Hematopoietic multipotent progenitor cell treated with erythropoietin and hydrocortisone succinate and interleukin-3 and kit ligand, for 6 days (in vitro differentiated cells): Measurements from ENCODE around the gene GDPGP1.
"Not testable (repeated sequence)": the region's sequence is repeated elsewhere in the genome, so short reads cannot be mapped to it uniquely, and the experiment has no call there.

ENCODE experiments used
- DNase-seq: peaks from one replicate; pipeline ENCODE4 v3.0.0-alpha.2; 2015

GDPGP1 gene, protein sequence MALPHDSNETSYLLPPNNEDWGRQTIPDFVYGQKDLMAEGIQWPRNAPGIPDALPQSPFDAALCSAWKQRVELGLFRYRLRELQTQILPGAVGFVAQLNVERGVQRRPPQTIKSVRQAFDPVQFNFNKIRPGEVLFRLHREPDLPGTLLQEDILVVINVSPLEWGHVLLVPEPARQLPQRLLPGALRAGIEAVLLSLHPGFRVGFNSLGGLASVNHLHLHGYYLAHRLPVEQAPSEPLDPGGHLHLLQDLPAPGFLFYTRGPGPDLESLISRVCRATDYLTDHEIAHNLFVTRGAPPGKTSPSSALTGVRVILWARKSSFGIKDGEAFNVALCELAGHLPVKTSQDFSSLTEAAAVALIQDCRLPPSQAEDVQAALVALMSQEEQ

DNA sequence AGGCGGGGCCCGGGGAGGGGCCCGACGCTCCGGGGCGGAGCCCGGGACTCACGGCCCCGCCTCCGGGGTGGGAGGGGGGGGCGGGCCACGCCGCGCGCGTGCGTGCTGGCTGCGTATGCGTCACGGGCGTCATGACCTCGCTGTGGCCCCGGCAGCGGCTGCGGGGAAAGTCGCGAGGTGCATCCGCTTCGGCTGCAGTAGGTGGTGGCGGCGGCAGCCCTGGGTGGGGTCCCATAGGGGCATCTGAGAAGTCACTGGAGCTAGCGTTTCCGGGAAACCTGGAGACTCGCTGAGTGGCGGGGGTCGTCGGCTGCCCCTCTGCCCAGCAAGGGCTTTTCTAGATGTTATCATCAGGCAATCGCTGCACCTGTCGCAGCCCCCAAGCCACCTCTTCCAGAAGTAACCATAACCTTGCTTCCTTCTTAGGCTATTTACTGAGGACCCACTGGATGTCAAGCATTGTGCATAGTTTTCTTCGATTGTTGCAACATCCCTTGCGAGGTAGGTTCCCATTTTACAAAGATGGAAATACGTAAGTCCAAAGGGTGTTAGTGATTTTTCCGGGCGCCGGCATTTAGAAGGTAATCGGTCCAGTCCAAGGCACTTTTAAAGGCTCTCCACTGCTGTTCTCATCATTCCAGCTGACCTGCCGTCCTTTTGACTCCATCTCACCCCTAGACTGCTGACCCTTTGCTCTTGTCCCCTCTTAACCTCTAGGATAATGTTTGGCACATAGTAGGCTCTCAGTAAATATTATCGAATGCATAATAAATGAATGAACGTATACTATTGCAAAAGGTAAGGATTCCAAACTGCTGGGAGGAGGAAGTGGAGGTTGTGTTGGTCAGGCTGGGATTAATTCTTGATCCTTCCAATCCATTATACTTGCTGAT, at the start of gene GDPGP1:
Gene GDPGP1, plus strand, starts transcription at position 114 of the 893 bp plus-strand sequence. CDS start 6,700 bp downstream, outside the sequence.
- peak; percentile 25 for DNase-seq

DNA sequence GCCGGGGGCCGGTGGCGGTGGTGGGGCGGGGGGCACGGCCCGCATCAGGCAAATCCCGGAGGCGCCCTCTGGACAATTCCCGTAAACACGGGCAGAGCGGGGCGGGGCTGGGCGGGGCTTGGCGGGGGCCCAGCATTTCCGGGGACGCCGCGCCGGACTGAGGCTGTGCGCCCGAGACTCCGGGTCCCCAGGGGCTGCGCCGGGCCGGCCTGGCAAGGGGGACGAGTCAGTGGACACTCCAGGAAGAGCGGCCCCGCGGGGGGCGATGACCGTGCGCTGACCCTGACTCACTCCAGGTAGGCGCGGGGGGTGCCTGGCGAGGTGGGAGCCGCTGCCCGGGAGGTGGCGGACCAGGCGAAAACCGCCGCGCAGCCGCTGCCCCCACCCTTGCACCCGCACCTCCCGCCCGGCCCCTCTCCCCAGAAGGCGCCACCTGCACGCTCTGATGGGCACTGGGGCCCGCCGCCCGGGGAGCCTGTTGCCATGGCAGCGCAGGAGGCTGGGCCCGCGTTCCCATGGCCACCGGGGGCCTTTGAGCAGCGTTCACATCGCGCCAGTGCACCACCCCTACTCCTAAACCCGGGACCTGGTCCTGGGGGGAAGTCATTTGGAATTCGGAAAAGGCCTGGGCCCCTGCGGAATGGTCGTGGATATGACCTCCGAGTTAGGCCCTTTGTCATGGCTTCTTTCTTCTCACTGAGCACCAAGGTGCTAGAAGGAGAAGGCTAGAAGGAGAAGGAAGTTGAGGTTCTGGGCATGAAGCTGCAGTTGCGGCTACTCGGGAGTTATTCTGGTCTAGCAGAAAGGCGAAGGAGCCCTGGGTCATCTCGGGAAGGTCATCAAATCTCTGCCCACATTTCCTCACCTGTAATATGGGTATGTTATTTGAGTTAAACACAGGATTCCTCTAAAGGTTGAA, 49.0 kb upstream of the GDPGP1 start:
- peak; percentile 71 for DNase-seq

DNA sequence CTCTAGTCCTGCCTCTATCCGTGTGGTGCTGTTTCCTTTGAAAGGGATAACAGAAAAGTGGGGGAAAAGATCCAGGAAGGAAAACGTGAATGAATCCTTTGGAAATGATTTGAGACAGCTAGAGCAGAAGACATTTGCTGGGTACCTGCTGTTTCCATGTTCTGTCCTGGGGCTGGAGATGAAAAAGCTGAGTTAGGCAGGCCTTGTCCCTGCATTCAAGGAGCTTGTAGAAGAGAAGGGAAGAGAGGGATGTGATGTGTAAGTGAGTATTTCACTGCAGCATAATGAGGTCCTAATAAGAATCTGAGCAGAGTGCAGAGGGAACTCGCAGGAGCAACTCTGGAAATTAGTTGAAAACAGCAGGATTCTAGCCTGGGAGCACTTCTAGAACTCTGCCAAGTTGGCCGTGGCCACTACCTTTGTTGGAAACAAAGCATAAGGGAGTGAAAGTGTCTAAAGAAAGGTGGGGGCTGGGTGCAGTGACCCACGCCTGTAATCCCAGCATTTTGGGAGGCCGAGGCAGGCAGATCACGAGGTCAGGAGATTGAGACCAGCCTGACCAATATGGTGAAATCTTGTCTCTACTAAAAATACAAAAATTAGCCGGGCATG, 46.6 kb upstream of the GDPGP1 start:
- no peak for DNase-seq

DNA sequence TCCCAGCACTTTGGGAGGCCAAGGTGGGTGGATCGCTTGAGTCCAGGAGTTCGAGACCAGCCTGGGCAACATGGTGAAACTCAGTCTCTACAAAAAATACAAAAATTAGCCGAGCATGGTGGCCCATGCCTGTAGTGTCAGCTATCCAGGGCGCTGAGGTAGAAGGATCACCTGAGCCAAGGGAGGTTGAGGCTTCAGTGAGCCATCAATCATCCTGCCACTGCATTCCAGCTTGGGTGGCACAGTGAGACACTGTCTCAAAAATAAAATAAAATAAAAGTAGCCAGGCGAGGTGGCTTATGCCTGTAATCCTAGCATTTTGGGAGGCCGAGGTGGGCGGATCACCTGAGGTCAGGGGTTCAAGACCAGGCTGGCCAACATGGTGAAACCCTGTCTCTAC, 45.9 kb upstream of the GDPGP1 start:
- not testable (repeated sequence) for DNase-seq

DNA sequence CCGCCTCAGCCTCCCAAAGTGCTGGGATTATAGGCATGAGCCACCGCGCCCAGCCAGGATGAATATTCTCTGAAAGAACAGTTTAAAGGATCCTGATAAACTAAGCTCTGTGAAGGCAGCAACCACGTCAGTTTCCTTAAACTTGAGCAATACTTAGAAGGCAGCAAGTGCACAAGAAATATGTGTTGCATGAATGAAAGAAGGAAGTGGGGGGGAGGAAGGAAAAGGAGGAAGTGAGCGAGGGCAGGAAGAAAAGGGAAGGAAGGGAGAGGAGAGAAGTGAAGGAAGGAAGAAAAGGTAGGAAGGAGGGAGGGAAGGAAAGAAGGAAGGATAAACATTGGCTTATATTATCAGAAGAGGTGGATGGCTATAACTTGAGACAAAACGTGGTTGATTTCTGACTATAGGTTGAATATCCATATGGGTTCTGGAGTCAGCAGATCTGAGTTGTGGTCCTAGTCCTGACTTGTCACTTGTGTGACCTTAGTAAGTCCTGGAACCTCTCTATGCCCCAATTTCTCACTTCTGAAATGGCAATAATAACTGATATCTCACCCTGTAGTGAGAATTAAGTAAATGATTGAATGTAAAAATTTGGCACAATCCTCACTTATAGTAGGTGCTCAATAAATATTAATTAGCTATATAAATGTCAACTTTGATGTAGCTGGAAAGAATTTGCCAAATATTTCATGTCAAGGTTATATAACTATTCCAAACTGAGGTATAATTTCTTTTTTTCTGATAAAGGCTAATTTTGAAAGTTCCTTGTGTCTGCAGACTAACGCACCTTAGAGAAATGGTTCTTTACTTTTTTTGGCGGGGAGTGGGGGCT, 44.9 kb upstream of the GDPGP1 start:
- peak; percentile 52 for DNase-seq

DNA sequence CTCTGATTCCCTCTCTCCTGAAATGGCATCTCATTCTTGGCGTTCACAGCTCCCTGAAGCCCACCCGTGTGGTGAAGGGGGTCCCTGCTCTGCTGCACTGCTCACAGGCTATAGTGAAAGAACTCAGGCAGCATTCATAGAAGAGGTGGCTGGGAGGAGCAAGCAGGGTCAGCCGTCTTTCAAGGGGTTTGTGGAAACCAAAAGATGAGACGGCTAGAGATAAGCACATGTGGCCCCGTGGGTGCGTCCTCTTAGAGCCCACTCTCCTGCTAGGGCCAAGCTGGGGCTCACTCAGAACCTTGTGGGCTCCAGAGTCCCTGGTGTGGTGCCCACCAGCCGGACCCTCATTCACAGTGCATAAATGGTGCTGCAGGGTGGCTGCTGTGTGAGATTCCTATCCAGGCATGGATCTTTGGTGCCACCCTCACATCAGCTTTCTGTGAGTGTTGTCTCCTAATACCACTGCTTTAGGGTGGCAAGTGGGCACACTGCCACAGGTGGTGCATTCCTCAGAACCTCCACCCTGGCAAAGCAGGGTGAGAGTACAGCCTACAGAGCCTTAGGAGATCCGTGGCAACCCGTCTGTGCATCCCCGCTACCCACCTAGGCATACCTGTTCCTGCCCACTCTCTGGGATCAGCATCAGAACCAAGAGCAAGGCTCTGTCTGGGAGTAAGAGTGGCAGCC, 44.1 kb upstream of the GDPGP1 start:
- peak; percentile 88 for DNase-seq

DNA sequence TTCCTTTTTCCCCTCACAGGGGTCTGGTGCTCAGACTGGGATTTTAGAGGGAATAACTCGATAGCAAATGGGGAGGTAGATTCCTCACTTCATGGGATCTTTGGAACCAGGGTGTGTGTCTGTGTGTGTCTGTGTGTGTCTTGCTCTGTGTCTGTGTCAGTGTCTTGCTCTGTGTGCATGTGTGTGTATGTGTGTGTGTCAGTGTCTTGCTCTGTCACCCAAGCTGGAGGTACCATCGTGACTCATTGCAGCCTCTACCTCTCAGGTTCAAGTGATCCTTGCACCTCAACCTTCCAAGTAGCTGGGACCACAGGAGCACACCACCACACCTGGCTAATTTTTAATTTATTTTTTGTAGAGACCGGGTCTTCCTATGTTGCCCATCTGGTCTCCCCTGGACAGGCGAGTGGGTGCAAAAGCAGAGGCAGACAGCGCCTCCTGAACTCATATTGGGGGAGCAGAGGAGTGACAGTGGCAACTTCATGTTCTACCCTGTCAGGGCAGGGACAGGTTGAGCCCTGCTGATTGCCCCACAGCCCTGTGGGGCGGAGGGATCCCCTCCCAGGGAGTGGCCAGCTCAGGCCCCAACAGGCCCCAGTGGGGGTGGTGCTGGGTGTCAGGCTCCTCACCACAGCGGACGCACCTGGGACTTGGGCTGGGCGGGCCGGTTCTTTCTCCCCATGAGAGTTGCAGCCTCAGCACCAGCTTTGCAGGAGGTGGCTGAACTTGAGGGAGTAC, 43.2 kb upstream of the GDPGP1 start:
- DNase-seq = peak; percentile 80

DNA sequence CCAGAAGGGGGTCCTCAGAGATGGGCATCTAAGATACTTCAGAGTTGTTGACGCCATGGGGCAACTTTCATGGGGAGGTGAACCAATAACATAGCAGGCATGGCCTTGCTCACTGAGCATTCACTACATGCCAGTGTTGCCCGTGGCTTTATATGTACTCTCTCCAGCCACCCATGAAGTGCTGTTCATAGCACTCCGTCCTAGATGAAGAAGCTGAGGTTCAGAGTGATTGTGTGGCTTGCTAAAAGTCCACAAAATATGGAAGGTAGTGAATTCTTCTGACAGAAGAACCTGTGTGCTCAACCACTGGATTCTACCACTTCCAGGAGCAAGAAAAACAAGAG, 42.7 kb upstream of the GDPGP1 start:
- DNase-seq = no peak

DNA sequence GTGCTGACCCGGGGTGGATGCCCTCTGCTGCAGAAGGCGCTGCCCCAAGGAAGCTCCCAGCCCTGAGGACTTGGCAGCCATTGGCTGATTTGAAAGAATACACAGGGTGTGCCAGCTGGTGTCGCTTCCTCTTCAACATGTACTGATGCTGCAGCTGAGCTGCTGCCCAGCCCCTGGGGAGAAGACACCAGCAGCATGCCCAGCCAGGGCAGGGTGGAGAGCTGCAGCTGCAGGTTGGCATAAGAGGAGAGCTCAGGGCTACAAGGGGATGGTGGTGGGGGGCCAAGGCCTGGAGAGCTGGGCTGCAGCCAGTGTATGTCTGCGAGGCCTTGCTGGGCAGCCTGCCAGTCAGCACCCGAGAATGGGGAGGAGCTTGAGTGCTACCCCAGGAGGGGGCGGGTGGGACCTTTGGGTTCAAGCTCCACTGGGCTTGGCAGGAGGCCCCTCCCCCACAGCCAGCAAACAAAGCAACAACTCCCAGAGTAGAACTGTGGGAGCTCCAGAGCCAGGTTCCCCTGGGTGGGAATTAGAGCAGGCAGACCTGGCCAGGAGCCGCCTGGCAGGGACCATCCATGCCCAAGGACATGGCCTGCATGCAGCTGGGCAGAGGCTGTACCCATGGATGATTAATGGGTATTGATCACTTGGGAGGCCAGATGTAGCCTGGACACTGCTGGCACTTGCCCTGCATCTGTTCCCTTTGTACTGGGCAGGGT, 42.1 kb upstream of the GDPGP1 start:
- DNase-seq = peak; percentile 92

DNA sequence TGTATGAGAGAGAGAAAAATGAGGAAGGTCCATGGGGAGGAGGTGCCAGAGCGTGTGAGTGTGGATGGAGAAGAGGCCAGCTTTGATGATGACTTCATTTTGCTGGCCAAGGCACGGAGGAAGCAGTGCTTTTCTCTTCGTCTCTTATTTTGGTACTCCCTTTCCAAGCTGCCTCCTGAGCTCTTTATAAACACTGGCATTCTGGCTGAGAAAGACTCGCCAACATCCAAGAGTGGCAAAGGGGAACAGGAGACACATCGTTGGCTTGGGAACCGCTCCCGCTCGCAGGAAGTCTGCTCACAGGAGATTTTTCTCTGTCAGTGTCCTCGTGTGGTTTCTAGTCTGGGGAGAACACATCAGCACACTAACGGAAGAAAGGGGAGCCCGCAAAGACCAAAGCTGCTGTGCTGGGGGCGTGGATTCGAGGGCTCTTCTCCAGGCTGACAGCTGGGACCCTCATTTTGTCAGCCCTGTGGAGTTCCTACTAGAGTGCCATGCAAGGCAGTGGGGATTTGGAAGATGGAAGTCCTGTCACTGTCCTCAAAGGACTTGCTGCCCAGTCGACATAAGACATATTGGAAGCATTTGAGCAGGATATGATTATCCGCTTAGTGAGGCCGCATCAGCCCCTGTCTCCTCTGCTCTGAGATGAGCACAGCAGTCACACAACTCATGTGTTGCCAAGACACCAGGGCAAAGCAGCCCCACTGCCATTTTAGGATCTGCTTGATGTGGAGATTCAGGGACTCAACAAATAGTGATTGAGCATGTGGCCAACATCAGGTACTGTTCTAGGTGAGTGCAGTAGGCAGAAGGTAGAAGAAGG, 40.8 kb upstream of the GDPGP1 start:
- no peak for DNase-seq

DNA sequence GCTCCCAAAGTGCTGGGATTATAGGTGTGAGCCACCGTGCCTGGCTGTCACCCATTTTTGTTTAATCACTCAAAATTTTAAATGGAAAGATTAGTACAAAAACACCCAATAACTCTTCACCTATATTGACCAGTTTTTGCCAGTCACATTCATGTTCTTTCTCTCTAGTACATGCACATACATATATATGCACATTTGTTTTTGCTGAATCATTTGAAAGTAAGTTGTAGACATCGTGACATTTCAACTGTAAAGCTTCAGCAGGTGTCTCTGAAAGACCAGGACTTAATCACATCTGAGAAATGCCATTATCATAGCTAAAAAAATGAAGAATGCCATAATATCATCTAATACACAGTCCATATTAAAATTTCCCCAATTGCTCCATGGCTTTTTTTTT, 39.4 kb upstream of the GDPGP1 start:
- no peak for DNase-seq

DNA sequence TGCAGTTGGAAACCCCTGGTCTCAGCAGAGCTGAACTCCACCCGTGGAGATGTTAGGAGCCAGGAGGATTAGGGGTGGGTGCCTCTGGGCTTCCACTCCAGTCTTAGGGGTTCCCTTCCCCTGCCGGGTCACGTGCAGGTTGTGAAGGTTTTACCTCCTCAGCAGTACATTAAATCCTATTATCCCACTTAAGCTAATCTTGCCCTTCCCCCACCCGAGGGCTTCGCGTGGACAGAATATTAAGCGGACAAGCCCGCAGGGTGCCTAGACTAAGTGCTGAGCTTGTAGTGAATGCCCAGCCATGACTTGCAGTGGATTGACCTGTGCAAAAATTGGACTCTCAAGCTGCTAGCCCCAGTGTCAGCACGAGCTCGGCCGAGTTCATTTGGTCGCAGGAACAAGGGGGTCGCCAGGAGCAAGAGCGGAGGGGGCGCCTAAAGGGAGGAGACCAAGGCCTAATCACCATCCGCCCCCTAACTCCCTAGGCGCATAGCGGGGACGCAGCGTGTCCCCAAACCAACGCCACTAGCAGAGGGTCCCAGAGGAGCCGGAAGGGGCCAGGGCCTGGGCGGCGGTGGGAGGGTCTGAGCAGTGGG, 33.4 kb upstream of the GDPGP1 start:
- no peak for DNase-seq

DNA sequence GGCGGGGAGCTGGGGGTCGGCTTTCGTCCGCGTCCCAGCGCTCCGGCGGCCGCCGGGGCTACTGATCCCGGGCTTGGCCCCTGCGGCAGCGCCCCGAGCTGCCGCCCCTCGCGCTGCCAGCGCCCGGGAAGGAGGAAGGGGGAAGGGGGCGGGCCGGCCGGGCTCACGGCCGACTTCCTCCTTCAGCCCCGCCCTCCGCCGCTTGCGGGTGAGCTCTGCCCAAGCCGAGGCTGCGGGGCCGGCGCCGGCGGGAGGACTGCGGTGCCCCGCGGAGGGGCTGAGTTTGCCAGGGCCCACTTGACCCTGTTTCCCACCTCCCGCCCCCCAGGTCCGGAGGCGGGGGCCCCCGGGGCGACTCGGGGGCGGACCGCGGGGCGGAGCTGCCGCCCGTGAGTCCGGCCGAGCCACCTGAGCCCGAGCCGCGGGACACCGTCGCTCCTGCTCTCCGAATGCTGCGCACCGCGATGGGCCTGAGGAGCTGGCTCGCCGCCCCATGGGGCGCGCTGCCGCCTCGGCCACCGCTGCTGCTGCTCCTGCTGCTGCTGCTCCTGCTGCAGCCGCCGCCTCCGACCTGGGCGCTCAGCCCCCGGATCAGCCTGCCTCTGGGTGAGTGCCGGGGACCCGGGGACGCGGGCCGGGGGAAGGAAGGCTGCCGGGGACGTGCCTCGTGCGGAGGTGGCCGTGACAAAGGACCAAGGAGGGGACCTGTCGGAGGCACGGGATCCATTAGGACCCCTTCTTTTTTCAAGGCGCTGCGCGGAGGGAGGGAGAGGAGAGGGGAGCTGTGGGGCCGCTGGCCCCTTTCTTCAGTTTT, 32.7 kb upstream of the GDPGP1 start, which contains the start of gene SEMA4B:
Gene SEMA4B, plus strand, starts transcription at position 201 of the 814 bp plus-strand sequence. Its CDS starts 249 bp downstream, at position 450.
- DNase-seq = peak; percentile 88

DNA sequence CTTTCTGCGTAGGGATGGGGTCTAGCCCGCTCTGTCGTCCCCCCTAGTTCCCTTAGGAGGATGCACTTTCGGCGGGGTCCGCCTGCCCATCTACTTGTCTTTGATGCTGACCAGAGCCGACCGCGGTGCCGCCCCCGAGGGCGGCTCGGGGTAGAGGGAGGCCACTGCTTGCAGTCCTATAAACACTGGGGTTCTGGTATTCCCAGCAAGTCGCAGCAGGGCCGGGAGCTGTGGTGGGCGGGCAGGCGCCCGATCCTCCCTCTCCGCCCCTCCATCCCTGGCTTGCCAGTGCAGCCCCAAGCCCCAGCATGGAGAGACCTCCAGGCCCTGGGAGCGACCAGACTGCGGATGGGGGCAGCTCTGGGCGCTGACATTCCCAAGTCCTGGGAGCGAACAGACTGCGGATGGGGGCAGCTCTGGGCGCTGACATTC, 32.0 kb upstream of the GDPGP1 start:
- DNase-seq = no peak

DNA sequence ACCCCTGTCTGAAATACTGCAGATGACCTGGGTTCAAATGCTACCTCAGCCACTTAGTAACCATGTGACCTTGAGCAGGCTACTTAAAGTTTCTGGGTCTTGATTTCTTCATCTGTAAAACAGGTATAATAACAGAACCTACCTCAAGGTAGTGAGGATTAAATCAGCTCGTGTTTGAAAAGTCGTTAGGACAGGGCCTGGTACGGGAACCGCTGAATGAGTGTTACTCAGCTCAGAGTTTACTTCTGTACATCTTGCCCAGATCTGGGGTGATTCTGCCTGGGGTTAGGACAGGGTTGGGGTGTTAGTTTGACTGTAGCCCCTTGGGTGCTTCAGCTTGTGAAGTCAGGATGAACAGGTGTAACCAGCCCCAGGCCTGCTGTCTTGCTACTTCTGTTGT, 31.1 kb upstream of the GDPGP1 start:
- no peak for DNase-seq

DNA sequence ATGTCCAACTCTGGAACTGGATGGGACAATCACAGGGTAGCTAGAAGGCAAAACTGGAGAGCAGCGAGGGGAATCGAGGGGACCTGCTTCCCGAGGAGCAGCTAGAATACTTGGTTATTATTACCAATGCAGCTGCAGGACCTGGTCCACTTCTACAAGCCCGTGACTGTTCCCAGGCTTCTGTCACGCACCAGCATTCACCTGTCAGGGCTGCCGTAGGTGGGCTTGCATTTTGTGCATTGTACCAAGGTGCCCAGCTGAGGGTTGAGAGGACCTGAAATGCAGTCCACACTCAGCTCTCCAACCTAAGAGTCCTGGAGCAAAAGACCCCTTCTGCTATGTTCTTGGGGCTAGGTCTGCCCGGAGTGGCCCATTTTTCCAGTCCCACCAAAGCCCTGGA, 30.5 kb upstream of the GDPGP1 start:
- DNase-seq = no peak

DNA sequence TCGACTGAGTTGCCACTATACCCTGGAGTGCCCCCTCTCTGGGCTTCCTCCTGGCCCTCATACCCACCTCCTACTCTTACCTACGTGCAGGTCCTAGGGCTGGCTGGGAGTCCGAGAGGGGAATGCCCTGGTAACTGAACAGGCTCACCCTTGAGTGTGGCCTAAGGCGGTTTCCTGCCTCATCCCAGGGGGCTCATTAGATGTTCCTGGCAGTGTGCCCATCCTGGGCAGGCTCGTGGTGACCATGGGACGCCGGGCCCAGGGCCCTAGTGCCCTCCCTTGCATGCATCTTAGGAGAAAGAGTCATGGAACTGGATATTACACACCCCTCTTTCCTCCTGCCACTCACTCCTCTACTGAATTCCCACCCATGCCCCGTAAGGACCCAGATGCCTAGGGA, 30.1 kb upstream of the GDPGP1 start:
- DNase-seq = no peak
